Mucosa of gallbladder (tissue), 1 donor: Measurements from ENCODE around the gene POLR3GL. TPM values are rescaled to one million over a fixed set of nuclear protein-coding genes. Genes with fewer than 3 reads are reported as not detected.
"Not testable (repeated sequence)": the region's sequence is repeated elsewhere in the genome, so short reads cannot be mapped to it uniquely, and the experiment has no call there.

Experiments
- DNase-seq: peaks from one replicate; pipeline ENCODE4 v3.0.0-alpha.2; 2020; ENCODE audit warnings: low spot score
- total RNA-seq: library from RNA; stranded (reverse); gene quantifications from one replicate; pipeline ENCODE4 v1.2.1, GENCODE V29; 2021
- donor health status: DM: no; HTN: no; CAD: no.

POLR3GL gene
- total RNA-seq, 1 donor from 2014 or later: 28.3 TPM

- DNase-seq: no peak
These were observed 55.9 kb downstream of the POLR3GL start for GRCh38 chr1:146020058-146021049.

GRCh38 chr1:146021050-146021445 is 56.6 kb downstream of the POLR3GL start:
- no peak for DNase-seq

- DNase-seq: no peak
These were observed 57.3 kb downstream of the POLR3GL start, which contains the start of gene HJV for GRCh38 chr1:146021622-146022402. Gene HJV (minus strand): TSS chr1:146021735. CDS start chr1:146020231, 1,504 bp downstream.

GRCh38 chr1:146022403-146023127 is 58.1 kb downstream of the POLR3GL start:
- no peak for DNase-seq

- DNase-seq: not testable (repeated sequence)
These were observed 61.5 kb downstream of the POLR3GL start for GRCh38 chr1:146025787-146026495.

GRCh38 chr1:146026650-146027049 is 62.2 kb downstream of the POLR3GL start:
- not testable (repeated sequence) for DNase-seq

Other genes starting within 250 kb of the POLR3GL start
- gene CD160, start 245.2 kb upstream of the POLR3GL start, total RNA-seq: 0.17 TPM
- 14.2 TPM for gene RNF115, start 140.6 kb upstream of the POLR3GL start, total RNA-seq
- gene POLR3C, start 140.5 kb upstream of the POLR3GL start, total RNA-seq: 22.4 TPM
- 3.1 TPM for gene NUDT17, start 119.1 kb upstream of the POLR3GL start, total RNA-seq
- gene PIAS3, start 105.6 kb upstream of the POLR3GL start, total RNA-seq: 36.5 TPM
- 2.7 TPM for gene ANKRD35, start 78.8 kb upstream of the POLR3GL start, total RNA-seq
- gene ITGA10, start 54.6 kb upstream of the POLR3GL start, total RNA-seq: 3.2 TPM
- 35.1 TPM for gene PEX11B, start 46.0 kb upstream of the POLR3GL start, total RNA-seq
- 99.8 TPM for gene RBM8A, start 37.2 kb upstream of the POLR3GL start, total RNA-seq
- gene LIX1L, start 6.7 kb upstream of the POLR3GL start, total RNA-seq: 42.9 TPM
- 3.4 TPM for gene ANKRD34A, start 115 bp upstream of the POLR3GL start, total RNA-seq
- gene TXNIP, start 31.9 kb downstream of the POLR3GL start, total RNA-seq: 446 TPM
- gene HJV, start 57.0 kb downstream of the POLR3GL start, total RNA-seq: 0.40 TPM
- 3.9 TPM for gene NBPF10, start 180.1 kb downstream of the POLR3GL start, total RNA-seq